Measurements from ENCODE around the gene MME. TPM values are rescaled to one million over a fixed set of nuclear protein-coding genes. Genes with fewer than 3 reads are reported as not detected.

MME gene
- total RNA-seq, 2 experiments from 2014 or later, result not detected

GRCh38 chr3:155079468-155079745, 712 bp upstream of the MME start:
- DNase-seq (no peak), ATAC-seq (no peak)
- intact Hi-C loops (cut with micrococcal nuclease), result no loop called here
- Mint-ChIP-seq H3K27me3 (peaks cover 40% of the 10 kb centered on the region), H3K4me1 (ENCODE audit: low read depth) (peaks cover 11% of the 10 kb centered on the region), H3K36me3 (ENCODE audit: low read depth) (no peaks in the 10 kb centered on the region), H3K27ac (no peak overlapping the region), H3K9me3 (peaks cover 5% of the 10 kb centered on the region), H3K4me3 (peak overlapping the region; percentile 27)
- CTCF ChIA-PET, result interaction anchor here (2.2 kb wide), 1 partner anchor 14 kb away, joined by 6 read pairs; no protein-coding TSS in a partner anchor
- POLR2A ChIA-PET, result no interaction called here
- TF ChIP-seq CTCF (IDR thresholded peaks at IDR 0.05), result no peak

- Mint-ChIP-seq H3K36me3 (ENCODE audit: low read depth) (no peaks in the 10 kb centered on the region), H3K4me1 (ENCODE audit: low read depth) (peaks cover 11% of the 10 kb centered on the region), H3K27me3 (peaks cover 42% of the 10 kb centered on the region), H3K4me3 (peak overlapping the region; percentile 54), H3K27ac (no peak overlapping the region), H3K9me3 (peaks cover 3% of the 10 kb centered on the region)
- TF ChIP-seq CTCF (IDR thresholded peaks at IDR 0.05), result no peak
- ChIA-PET POLR2A (no interaction called here), CTCF (no interaction called here)
- intact Hi-C loops (cut with micrococcal nuclease), result no loop called here
- DNase-seq, result no peak
- no peak for ATAC-seq
Observed at GRCh38 chr3:155080692-155081091, 573 bp downstream of the MME start.

GRCh38 chr3:155083313-155083905, 3.3 kb downstream of the MME start:
- intact Hi-C loops (cut with micrococcal nuclease), result no loop called here
- ATAC-seq, result no peak
- CTCF ChIA-PET, result no interaction called here

GRCh38 chr3:155084567-155084966, 4.4 kb downstream of the MME start:
- Mint-ChIP-seq H3K36me3 (ENCODE audit: low read depth) (no peaks in the 10 kb centered on the region), H3K4me3 (no peak overlapping the region), H3K4me1 (ENCODE audit: low read depth) (peaks cover 6% of the 10 kb centered on the region), H3K27ac (no peak overlapping the region), H3K9me3 (no peaks in the 10 kb centered on the region), H3K27me3 (peaks cover 25% of the 10 kb centered on the region)
- DNase-seq (no peak), ATAC-seq (no peak)
- ChIA-PET POLR2A (no interaction called here), CTCF (no interaction called here)
- intact Hi-C loops (cut with micrococcal nuclease), result no loop called here
- TF ChIP-seq CTCF (IDR thresholded peaks at IDR 0.05), result no peak

More at GRCh38 chr3:155083313-155083905, 3.3 kb downstream of the MME start:
- Mint-ChIP-seq H3K4me3 (no peak overlapping the region), H3K27ac (no peak overlapping the region), H3K9me3 (no peaks in the 10 kb centered on the region), H3K4me1 (ENCODE audit: low read depth) (peaks cover 11% of the 10 kb centered on the region), H3K36me3 (ENCODE audit: low read depth) (no peaks in the 10 kb centered on the region), H3K27me3 (peaks cover 34% of the 10 kb centered on the region)
- POLR2A ChIA-PET, result no interaction called here
- DNase-seq, result no peak
- TF ChIP-seq CTCF (IDR thresholded peaks at IDR 0.05), result no peak

GRCh38 chr3:155086051-155086450, 5.9 kb downstream of the MME start:
- intact Hi-C loops (cut with micrococcal nuclease), result no loop called here
- H3K4me1 Mint-ChIP-seq (ENCODE audit: low read depth), result no peaks in the 10 kb centered on the region
- no peak for TF ChIP-seq CTCF (IDR thresholded peaks at IDR 0.05)
- peaks cover 13% of the 10 kb centered on the region for H3K27me3 Mint-ChIP-seq
- no peak for DNase-seq
- H3K27ac Mint-ChIP-seq, result no peak overlapping the region
- H3K9me3 Mint-ChIP-seq, result no peaks in the 10 kb centered on the region
- ChIA-PET CTCF (no interaction called here), POLR2A (no interaction called here)
- no peak for ATAC-seq
- no peaks in the 10 kb centered on the region for H3K36me3 Mint-ChIP-seq (ENCODE audit: low read depth)
- no peak overlapping the region for H3K4me3 Mint-ChIP-seq

Measured in activated CD8-positive, alpha-beta T cell treated with anti-CD3 and anti-CD28 coated beads for 36 hours (primary cell).